Ishikawa (cell line): ENCODE results near the gene MRPL58.

Experiments used
- CEBPB ChIP-seq: IDR thresholded peaks from 2 replicates; pipeline ENCODE4 v1.6.1; 2012
- CREB1 ChIP-seq: IDR thresholded peaks from 2 replicates; pipeline ENCODE4 v1.6.1; 2012; ENCODE audit warnings: low read depth
- EGR1 ChIP-seq: IDR thresholded peaks from 2 replicates; pipeline ENCODE4 v1.6.1; 2012
- EP300 ChIP-seq: IDR thresholded peaks from 2 replicates; pipeline ENCODE4 v1.6.1; 2012; ENCODE audit warnings: borderline replicate concordance
- FOXM1 ChIP-seq: IDR thresholded peaks from 2 replicates; pipeline ENCODE4 v1.6.1; 2012; ENCODE audit warnings: low read depth, borderline replicate concordance
- NFIC ChIP-seq: IDR thresholded peaks from 2 replicates; pipeline ENCODE4 v1.6.1; 2012
- RAD21 ChIP-seq: IDR thresholded peaks from 2 replicates; pipeline ENCODE4 v1.6.1; 2012; ENCODE audit warnings: low read depth
- TAF1 ChIP-seq: IDR thresholded peaks from 2 replicates; pipeline ENCODE4 v1.6.1; 2012; ENCODE audit warnings: low read depth, mild to moderate bottlenecking
- TCF12 ChIP-seq: IDR thresholded peaks from 2 replicates; pipeline ENCODE4 v1.6.1; 2012; ENCODE audit warnings: low read depth
- TEAD4 ChIP-seq: IDR thresholded peaks from 2 replicates; pipeline ENCODE4 v1.6.1; 2012
- YY1 ChIP-seq: IDR thresholded peaks from 2 replicates; pipeline ENCODE4 v1.6.1; 2012; ENCODE audit warnings: low read depth
- ZBTB7A ChIP-seq: IDR thresholded peaks from 2 replicates; pipeline ENCODE4 v1.6.1; 2012; ENCODE audit warnings: low read depth
- TF ChIP-seq, protein P1 (sequence below): IDR thresholded peaks from 2 replicates; pipeline ENCODE4 v1.6.1; 2012; ENCODE audit warnings: low read depth, mild to moderate bottlenecking
- TF ChIP-seq, protein P2 (sequence below): IDR thresholded peaks from 2 replicates; pipeline ENCODE4 v1.6.1; 2012
- TF ChIP-seq, protein P3 (sequence below): IDR thresholded peaks from 2 replicates; pipeline ENCODE4 v1.6.1; 2012

MRPL58 gene

DNA sequence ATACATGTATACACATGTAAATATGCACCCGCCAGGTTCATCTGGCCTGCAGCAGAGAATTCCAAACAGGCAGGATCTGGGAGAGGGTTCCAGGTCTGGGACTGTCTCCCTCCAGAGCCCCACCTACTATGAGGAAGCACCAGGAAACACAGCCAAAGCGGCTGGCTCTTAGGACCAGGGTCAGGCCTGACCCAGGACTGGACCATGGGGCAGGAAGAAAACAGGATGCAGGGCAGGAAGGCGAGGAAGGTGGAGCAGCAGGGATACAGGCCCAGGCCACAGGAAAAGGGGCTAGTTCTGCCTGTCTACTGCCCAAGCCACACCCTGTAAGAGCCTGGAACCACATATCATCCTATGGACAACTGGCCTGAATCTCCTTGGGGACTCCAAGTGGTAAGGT lies 42.1 kb upstream of the MRPL58 start:
- TF ChIP-seq EP300 (no peak), TEAD4 (no peak), FOXM1 (no peak), CREB1 (no peak), NFIC (no peak), RAD21 (no peak), ZBTB7A (no peak), YY1 (no peak), TCF12 (no peak)
- TF ChIP-seq, protein P1, sequence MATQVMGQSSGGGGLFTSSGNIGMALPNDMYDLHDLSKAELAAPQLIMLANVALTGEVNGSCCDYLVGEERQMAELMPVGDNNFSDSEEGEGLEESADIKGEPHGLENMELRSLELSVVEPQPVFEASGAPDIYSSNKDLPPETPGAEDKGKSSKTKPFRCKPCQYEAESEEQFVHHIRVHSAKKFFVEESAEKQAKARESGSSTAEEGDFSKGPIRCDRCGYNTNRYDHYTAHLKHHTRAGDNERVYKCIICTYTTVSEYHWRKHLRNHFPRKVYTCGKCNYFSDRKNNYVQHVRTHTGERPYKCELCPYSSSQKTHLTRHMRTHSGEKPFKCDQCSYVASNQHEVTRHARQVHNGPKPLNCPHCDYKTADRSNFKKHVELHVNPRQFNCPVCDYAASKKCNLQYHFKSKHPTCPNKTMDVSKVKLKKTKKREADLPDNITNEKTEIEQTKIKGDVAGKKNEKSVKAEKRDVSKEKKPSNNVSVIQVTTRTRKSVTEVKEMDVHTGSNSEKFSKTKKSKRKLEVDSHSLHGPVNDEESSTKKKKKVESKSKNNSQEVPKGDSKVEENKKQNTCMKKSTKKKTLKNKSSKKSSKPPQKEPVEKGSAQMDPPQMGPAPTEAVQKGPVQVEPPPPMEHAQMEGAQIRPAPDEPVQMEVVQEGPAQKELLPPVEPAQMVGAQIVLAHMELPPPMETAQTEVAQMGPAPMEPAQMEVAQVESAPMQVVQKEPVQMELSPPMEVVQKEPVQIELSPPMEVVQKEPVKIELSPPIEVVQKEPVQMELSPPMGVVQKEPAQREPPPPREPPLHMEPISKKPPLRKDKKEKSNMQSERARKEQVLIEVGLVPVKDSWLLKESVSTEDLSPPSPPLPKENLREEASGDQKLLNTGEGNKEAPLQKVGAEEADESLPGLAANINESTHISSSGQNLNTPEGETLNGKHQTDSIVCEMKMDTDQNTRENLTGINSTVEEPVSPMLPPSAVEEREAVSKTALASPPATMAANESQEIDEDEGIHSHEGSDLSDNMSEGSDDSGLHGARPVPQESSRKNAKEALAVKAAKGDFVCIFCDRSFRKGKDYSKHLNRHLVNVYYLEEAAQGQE: no peak
- TF ChIP-seq, protein P2, sequence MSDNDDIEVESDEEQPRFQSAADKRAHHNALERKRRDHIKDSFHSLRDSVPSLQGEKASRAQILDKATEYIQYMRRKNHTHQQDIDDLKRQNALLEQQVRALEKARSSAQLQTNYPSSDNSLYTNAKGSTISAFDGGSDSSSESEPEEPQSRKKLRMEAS: no peak

DNA sequence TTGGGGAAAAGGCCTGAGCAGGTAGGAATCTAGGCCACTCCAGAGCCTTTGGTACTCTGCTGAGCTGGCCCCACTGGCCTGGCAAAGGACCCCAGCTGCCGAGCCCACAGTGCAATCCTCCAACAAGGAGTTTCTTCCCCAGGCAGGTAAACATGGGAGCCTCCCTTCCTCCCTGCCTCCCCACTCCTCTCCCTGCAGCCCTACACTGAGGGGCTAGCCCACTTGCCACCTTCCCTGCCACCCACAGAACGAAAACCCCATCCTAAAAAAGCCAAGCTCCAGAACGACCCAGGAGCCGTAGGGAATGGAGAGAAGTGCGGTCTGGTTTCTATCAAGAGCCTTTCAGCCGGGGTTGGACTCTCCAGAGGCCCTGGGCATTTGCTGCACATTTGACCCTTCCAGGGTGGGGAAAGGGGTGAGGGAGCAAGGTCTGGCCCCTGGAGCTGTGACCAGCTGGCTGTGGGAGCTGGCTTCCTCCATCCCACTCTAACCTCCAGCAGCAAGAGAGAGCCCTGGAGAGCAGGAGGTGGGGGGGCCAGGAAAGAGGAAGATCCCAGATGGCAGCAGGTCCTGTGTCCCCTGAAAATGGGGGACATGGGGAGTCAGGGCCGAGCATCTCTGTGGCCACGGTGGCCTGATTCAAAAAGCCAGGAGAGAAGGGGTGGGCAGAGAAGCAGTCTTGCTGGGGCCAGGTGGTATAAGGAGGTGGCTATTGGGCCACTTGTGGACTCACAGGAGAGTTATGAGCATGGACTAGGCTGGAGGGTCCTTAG lies 41.2 kb upstream of the MRPL58 start:
- TF ChIP-seq TEAD4 (no peak), NFIC (no peak), TCF12 (no peak), TAF1 (no peak), YY1 (no peak), EGR1 (no peak), EP300 (no peak), CREB1 (no peak)
- TF ChIP-seq, protein P3, sequence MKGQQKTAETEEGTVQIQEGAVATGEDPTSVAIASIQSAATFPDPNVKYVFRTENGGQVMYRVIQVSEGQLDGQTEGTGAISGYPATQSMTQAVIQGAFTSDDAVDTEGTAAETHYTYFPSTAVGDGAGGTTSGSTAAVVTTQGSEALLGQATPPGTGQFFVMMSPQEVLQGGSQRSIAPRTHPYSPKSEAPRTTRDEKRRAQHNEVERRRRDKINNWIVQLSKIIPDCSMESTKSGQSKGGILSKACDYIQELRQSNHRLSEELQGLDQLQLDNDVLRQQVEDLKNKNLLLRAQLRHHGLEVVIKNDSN: no peak

DNA sequence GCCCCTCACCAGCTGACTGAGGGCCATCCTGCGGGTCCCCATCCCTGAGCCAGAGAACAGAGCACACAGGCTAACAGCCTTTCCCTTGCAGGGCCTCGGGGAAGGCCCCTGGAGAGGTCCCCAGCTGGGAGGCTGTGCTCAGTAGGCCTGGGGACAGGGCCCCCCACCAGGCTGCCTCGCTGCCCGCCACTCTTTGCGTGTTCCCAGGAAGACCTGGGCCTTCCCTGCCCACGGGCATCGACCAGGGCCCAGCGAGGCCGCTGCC lies 40.7 kb upstream of the MRPL58 start:
- TF ChIP-seq ZBTB7A (no peak; the same call in 1 of the 2 replicates), RAD21 (no peak), CREB1 (no peak), TEAD4 (no peak), TAF1 (no peak)

DNA sequence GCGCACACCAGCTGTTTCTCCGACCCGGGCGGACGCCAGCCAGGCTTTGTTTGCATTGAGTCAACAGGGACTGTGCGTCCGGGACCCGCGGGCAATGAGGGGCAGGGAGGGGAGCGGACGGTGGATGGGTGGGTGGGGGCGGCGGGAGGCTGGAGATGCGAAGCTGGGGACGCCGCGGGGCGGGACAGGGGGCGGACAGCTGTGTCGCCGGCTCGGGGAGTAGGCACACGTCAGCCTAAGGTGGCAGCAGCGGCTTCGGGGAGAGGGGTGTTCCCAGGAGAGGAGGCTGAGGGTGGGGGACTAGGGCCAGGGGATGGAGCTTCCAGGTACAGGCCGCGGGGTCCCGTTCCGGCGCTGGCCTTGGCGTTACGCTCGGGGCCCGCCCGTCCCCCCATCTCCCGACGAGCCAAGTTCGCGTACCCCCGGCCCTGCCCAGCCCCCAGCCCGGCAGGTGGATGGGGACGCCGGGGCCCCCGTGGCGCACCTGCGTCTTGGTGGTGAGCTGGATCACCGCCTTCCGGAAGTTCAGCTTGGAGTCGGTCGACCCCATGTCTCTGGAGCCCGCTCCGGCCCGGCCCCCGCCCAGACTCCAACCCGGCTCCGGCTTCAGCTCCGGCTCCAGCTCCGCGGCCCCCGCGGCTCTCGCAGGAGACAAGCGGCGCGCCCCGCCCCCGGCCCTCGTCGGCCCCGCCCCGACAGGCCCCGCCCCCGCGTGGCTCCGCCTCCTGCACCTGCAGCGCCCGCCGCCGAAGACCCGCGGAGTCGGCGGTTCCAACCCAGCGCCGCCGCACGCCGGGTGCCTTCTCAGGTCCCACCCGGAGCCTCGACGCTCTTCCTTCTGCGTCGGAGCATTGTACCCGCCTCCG lies 40.1 kb upstream of the MRPL58 start, which contains the start of gene HID1:
Gene HID1, minus strand, starts transcription at position 653 of the 866 bp plus-strand sequence. Its CDS starts 103 bp downstream, at position 550.
- TF ChIP-seq ZBTB7A: peak; percentile 85; the same call in 1 of the 2 replicates
- peak; percentile 36 for TF ChIP-seq EP300
- peak; percentile 68 for TF ChIP-seq TCF12
- TF ChIP-seq, protein P1: no peak
- TF ChIP-seq, protein P2: peak; percentile 76
- TF ChIP-seq RAD21: no peak

DNA sequence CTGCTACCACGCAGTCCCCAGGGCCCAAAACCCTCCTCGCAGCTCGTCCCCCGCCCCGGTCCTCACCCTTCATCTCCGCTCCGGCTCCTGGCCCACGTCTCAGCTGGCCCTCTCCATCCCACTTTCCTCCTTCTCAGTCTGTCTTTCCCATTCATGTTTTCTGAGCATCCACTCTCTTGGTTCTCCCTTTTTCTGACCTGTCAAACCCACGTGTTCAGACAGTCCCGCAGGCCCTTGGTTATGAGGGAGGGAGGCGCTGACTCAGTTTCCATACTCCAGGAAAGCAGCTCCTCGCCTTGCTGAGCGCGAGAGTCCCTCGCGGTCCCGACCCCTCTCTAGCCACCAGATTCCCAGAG lies 39.5 kb upstream of the MRPL58 start:
- no peak for TF ChIP-seq ZBTB7A
- TF ChIP-seq TAF1: no peak
- TF ChIP-seq, protein P1: no peak
- no peak for TF ChIP-seq CEBPB
- TF ChIP-seq, protein P2: no peak
- TF ChIP-seq RAD21: no peak
- TF ChIP-seq TEAD4: no peak
- TF ChIP-seq YY1: no peak
- no peak for TF ChIP-seq NFIC
- TF ChIP-seq FOXM1: no peak
- TF ChIP-seq TCF12: no peak
- TF ChIP-seq, protein P3: no peak
- no peak for TF ChIP-seq EP300
- no peak for TF ChIP-seq EGR1
- no peak for TF ChIP-seq CREB1
